Measurements from ENCODE around the gene KRT75. TPM values are rescaled to one million over a fixed set of nuclear protein-coding genes. Genes with fewer than 3 reads are reported as not detected.

The KRT75 gene
- total RNA-seq, 1 experiment from 2014 or later, result not detected

- Histone ChIP-seq H4K8ac (replicated peaks; ENCODE audit: insufficient read length, low read depth, low read length) (no peak overlapping the region), H3K23ac (ENCODE audit: insufficient read length, low read depth, low read length) (no peak overlapping the region), H2BK5ac (ENCODE audit: insufficient read length, low read length) (no peak overlapping the region), H3K27me3 (ENCODE audit: insufficient read depth, low read length) (no peaks in the 10 kb centered on the region; the same call in 1 of the 2 replicates), H3K9ac (ENCODE audit: extremely low read depth, insufficient read length, low read length) (no peak overlapping the region), H3K23me2 (ENCODE audit: insufficient read length, low read depth, low read length, poor library complexity, severe bottlenecking) (no peaks in the 10 kb centered on the region), H2BK120ac (ENCODE audit: low read depth, low read length, poor library complexity, severe bottlenecking) (no peak overlapping the region), H3K14ac (ENCODE audit: insufficient read depth, low read length) (no peak overlapping the region), H4K20me1 (ENCODE audit: control insufficient read depth, insufficient read depth, insufficient read length) (no peaks in the 10 kb centered on the region), H4K91ac (ENCODE audit: insufficient read length, low read depth, low read length) (no peak overlapping the region), H4K5ac (ENCODE audit: insufficient read length, low read depth, low read length) (no peak overlapping the region), H2BK15ac (ENCODE audit: low read depth, low read length) (no peak overlapping the region), H2BK20ac (ENCODE audit: low read depth, low read length, poor library complexity, severe bottlenecking) (no peak overlapping the region), H3K4me2 (ENCODE audit: insufficient read depth, insufficient read length, low read length) (no peak overlapping the region), H2AK5ac (ENCODE audit: insufficient read length, low read length) (no peak overlapping the region), H3K79me2 (ENCODE audit: insufficient read depth, low read length) (no peaks in the 10 kb centered on the region), H3K18ac (ENCODE audit: insufficient read length, low read depth, low read length) (no peak overlapping the region), H2BK12ac (ENCODE audit: insufficient read length, low read depth, low read length) (no peak overlapping the region), H3K9me3 (ENCODE audit: control insufficient read depth, low read depth, low read length) (no peaks in the 10 kb centered on the region), H3T11ph (ENCODE audit: low read length) (no peak overlapping the region), H3K27ac (ENCODE audit: insufficient read length, low read depth, low read length) (no peak overlapping the region), H3K79me1 (ENCODE audit: insufficient read depth, low read depth, low read length, poor library complexity, severe bottlenecking) (no peaks in the 10 kb centered on the region), H3K4ac (ENCODE audit: low read depth, low read length) (no peak overlapping the region), H3K4me1 (ENCODE audit: insufficient read depth, low read length) (peaks cover 1% of the 10 kb centered on the region; the same call in 1 of the 2 replicates), H2AFZ (ENCODE audit: low read length) (no peak overlapping the region), H3K56ac (ENCODE audit: insufficient read length, low read depth, low read length) (no peak overlapping the region)
- no peak for DNase-seq
- H3K36me3 Mint-ChIP-seq (ENCODE audit: insufficient read depth in 1 of 3, low read depth in 3 of 3), result no peaks in the 10 kb centered on the region; a peak in 1 of 7 replicates
- H3K9me3 Mint-ChIP-seq, result no peaks in the 10 kb centered on the region
- TF ChIP-seq CTCF (conservative IDR thresholded peaks at IDR 0.05), result no peak
- peaks cover 10 to 13% of the 10 kb centered on the region in 2 experiments for H3K4me1 Mint-ChIP-seq
- no peaks in the 10 kb centered on the region; the same call in 1 of the 2 replicates for H3K27me3 Mint-ChIP-seq (ENCODE audit: low read depth)
- H3K27ac Mint-ChIP-seq, result no peak overlapping the region; a peak in 2 of 7 replicates
- no CpG with 5 or more reads among the region's 2 CpGs for WGBS (ENCODE audit: extremely low coverage, insufficient read length, low lambda C conversion rate)
- no peak overlapping the region; a peak in 1 of 5 replicates for H3K4me3 Mint-ChIP-seq
Observed at GRCh38 chr12:52402377-52402776, 31.8 kb downstream of the KRT75 start.
